ENCODE results near the gene CCNG2. TPM values are rescaled to one million over a fixed set of nuclear protein-coding genes. Genes with fewer than 3 reads are reported as not detected.

Gene CCNG2
- total and polyA plus RNA-seq, 8 donors, result 4.7 to 30.2 (median 9.6) TPM

- H3K9me3 ChIP-seq, result no peaks in the 10 kb centered on the region
- TF ChIP-seq, protein P1, sequence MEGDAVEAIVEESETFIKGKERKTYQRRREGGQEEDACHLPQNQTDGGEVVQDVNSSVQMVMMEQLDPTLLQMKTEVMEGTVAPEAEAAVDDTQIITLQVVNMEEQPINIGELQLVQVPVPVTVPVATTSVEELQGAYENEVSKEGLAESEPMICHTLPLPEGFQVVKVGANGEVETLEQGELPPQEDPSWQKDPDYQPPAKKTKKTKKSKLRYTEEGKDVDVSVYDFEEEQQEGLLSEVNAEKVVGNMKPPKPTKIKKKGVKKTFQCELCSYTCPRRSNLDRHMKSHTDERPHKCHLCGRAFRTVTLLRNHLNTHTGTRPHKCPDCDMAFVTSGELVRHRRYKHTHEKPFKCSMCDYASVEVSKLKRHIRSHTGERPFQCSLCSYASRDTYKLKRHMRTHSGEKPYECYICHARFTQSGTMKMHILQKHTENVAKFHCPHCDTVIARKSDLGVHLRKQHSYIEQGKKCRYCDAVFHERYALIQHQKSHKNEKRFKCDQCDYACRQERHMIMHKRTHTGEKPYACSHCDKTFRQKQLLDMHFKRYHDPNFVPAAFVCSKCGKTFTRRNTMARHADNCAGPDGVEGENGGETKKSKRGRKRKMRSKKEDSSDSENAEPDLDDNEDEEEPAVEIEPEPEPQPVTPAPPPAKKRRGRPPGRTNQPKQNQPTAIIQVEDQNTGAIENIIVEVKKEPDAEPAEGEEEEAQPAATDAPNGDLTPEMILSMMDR (IDR thresholded peaks at IDR 0.05), result peak in 2 of 4 donors; percentile 21 to 22
- peak in 1 of 6 donors; percentile 24 for DNase-seq
- H3K4me3 ChIP-seq, result no peak overlapping the region
- no peaks in the 10 kb centered on the region for H3K36me3 ChIP-seq
- no peak overlapping the region for H3K27ac ChIP-seq
- peak; percentile 80 to 96 (median 88) for ATAC-seq
- no peaks in the 10 kb centered on the region for H3K27me3 ChIP-seq
- FAIRE-seq, result no peak
- intact Hi-C loops (cut with DNase I), result loop anchor here in 1 of 3 donors (10.0 kb wide), 1 partner anchor 84 kb away; no protein-coding TSS in a partner anchor
- H3K4me1 ChIP-seq, result no peaks in the 10 kb centered on the region
- 51 to 53% methylated on average over 8 of the region's 8 CpGs for WGBS, 2 donors
Observed at GRCh38 chr4:77120886-77121508, 36.0 kb upstream of the CCNG2 start.

DNA sequence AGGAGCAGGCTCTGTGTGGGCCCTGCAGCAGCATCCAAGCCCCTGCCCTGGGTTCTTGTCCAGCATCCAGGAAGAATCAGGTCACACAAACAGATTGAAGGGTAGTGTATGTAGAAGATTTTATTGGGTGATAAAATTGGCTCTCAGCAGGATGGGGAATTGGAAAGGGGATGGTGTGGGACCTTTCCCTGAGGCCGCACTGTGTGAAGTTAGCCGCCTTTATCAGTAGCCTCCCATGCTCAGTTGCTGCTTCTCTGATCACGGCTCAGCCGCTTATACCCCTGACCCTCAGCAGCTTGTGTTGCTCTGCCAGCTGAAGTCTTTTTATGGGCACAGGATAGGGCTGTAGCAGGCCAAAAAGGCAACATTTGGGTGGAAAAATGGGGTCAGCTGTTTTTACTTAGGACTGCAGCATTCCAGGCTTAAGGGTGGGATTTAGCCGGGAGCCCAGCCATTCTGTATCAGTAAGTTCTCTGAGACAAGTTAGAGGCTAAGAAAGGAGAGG lies 35.2 kb upstream of the CCNG2 start:
- 82 to 93% methylated on average over 5 of the region's 5 CpGs for WGBS, 2 donors
- H3K27me3 ChIP-seq, result no peaks in the 10 kb centered on the region
- ATAC-seq (no peak), DNase-seq (no peak), FAIRE-seq (no peak)
- TF ChIP-seq, protein P1 (IDR thresholded peaks at IDR 0.05), result no peak
- intact Hi-C loops (cut with DNase I), result loop anchor here in 1 of 3 donors (10.0 kb wide), 1 partner anchor 83 kb away; no protein-coding TSS in a partner anchor
- H3K9me3 ChIP-seq, result no peaks in the 10 kb centered on the region
- no peaks in the 10 kb centered on the region for H3K36me3 ChIP-seq
- no peak overlapping the region for H3K27ac ChIP-seq
- H3K4me3 ChIP-seq, result no peak overlapping the region
- H3K4me1 ChIP-seq, result no peaks in the 10 kb centered on the region

DNA sequence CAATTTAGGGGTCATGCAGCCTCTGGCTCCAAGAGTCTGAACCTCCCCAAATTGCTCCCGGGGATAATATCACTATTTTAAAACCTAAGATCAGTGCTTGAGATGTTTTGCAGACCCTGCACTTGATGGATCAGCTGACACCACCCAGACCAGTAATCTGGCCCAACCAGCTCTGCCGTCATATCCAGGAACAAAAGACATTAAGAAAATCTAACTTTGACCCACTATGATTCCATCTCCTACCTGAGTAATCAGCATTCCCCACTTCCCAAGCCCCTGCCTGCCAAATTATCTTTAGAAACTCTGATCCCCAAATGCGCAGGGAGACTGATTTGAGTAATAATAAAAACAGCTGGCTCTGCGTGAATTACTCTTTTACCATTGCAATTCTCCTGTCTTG lies 34.4 kb upstream of the CCNG2 start:
- TF ChIP-seq, protein P1 (IDR thresholded peaks at IDR 0.05), result no peak
- no peaks in the 10 kb centered on the region for H3K9me3 ChIP-seq
- intact Hi-C loops (cut with DNase I), result loop anchor here in 1 of 3 donors (10.0 kb wide), 1 partner anchor 82 kb away; no protein-coding TSS in a partner anchor
- H3K36me3 ChIP-seq, result no peaks in the 10 kb centered on the region
- no peak overlapping the region for H3K27ac ChIP-seq
- DNase-seq (no peak), ATAC-seq (no peak), FAIRE-seq (no peak)
- no peaks in the 10 kb centered on the region for H3K27me3 ChIP-seq
- no peaks in the 10 kb centered on the region for H3K4me1 ChIP-seq
- H3K4me3 ChIP-seq, result no peak overlapping the region
- WGBS, 2 donors, result 70 to 78% methylated on average over 4 of the region's 4 CpGs

DNA sequence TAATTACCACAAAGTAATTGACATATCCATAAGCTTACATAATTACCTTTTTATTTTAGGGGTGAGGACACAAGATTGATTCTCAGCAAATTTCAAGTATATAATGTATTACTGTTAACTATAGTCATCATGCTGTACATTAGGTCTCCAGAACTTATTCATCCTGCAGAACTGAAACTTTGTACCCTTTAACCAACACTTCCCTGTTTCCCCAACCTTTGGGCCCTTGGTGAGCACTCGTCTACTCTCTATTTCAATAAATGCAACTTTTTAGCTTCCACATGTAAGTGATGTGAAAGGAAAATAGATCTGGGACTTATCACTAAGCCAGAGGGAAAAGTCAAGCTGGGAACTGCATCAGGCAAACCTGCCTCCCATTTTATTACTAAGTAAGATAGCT lies 33.6 kb upstream of the CCNG2 start:
- Histone ChIP-seq H3K4me1 (no peaks in the 10 kb centered on the region), H3K27me3 (no peaks in the 10 kb centered on the region), H3K4me3 (no peak overlapping the region), H3K27ac (no peak overlapping the region), H3K36me3 (no peaks in the 10 kb centered on the region), H3K9me3 (no peaks in the 10 kb centered on the region)
- FAIRE-seq (no peak), DNase-seq (no peak), ATAC-seq (no peak)
- TF ChIP-seq, protein P1 (IDR thresholded peaks at IDR 0.05), result no peak
- WGBS, 2 donors, result 74 to 81% methylated on average over 1 of the region's 1 CpG
- intact Hi-C loops (cut with DNase I), result loop anchor here in 1 of 3 donors (10.0 kb wide), 1 partner anchor 81 kb away; no protein-coding TSS in a partner anchor

DNA sequence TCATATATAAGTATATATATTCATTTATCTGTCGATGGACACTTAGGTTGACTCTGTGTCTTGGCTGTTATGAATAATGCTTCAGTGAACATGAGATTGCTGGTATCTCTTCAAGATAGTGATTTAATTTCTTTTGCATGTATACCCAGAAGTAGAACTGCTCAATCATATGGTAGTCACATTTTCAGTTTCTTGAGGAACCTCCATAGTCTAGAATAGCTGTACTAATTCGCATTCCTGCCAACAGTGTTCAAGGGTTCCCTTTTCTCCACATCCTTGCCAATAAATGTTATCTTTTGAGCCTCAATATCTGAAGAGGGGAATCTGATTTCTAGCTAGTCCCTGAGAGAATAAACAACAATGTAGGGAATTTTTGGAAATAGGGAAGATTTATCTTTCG lies 32.4 kb upstream of the CCNG2 start:
- intact Hi-C loops (cut with DNase I), result loop anchor here in 1 of 3 donors (10.0 kb wide), 1 partner anchor 80 kb away; no protein-coding TSS in a partner anchor

More for the DNA sequence above, 32.4 kb upstream of the CCNG2 start:
- no peaks in the 10 kb centered on the region for H3K27me3 ChIP-seq
- H3K36me3 ChIP-seq, result no peaks in the 10 kb centered on the region
- no peaks in the 10 kb centered on the region for H3K9me3 ChIP-seq
- TF ChIP-seq, protein P1 (IDR thresholded peaks at IDR 0.05), result no peak
- H3K4me1 ChIP-seq, result no peaks in the 10 kb centered on the region
- no peak overlapping the region for H3K27ac ChIP-seq
- ATAC-seq (no peak), FAIRE-seq (no peak), DNase-seq (no peak)
- WGBS, 2 donors, result 48 to 84% methylated on average over 3 of the region's 3 CpGs
- H3K4me3 ChIP-seq, result no peak overlapping the region

Measured in pancreas (tissue), 10 donors.